ENCODE results near the gene LZTS2. TPM values are rescaled to one million over a fixed set of nuclear protein-coding genes. Genes with fewer than 3 reads are reported as not detected.

Gene LZTS2
- total RNA-seq, 1 experiment from 2014 or later: 69.1 TPM

DNA sequence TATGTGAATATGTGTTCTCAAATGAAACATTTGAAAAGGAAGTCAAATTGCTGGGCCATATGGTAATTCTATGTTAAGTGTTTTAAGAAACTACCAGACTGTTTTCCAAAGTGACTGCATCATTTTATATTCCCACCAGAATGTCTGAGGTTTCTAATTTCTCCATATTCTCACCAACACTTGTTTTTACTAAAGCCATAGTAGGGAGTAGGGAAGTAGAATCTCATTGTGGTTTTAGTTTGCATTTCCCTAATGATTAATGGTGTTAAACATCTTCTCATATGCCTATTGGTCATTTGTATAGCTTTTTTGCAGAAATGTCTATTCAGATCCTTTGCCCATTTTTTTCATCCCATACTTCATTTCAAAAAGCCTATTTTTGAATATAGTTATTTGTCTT is 39.4 kb upstream of the LZTS2 start:
- Histone ChIP-seq H2BK12ac (ENCODE audit: insufficient read length, low read depth, low read length) (no peak overlapping the region), H3K9ac (ENCODE audit: extremely low read depth, insufficient read length, low read length) (no peak overlapping the region), H4K5ac (ENCODE audit: insufficient read length, low read depth, low read length) (no peak overlapping the region), H2BK20ac (ENCODE audit: low read depth, low read length, poor library complexity, severe bottlenecking) (no peak overlapping the region), H3K18ac (ENCODE audit: insufficient read length, low read depth, low read length) (no peak overlapping the region), H3K4me2 (ENCODE audit: insufficient read depth, insufficient read length, low read length) (no peak overlapping the region), H3K79me1 (ENCODE audit: insufficient read depth, low read depth, low read length, poor library complexity, severe bottlenecking) (no peaks in the 10 kb centered on the region), H3K27ac (ENCODE audit: insufficient read length, low read depth, low read length) (no peak overlapping the region), H3K23me2 (ENCODE audit: insufficient read length, low read depth, low read length, poor library complexity, severe bottlenecking) (no peaks in the 10 kb centered on the region), H3T11ph (ENCODE audit: low read length) (no peak overlapping the region), H2BK5ac (ENCODE audit: insufficient read length, low read length) (no peak overlapping the region), H4K91ac (ENCODE audit: insufficient read length, low read depth, low read length) (no peak overlapping the region), H3K27me3 (ENCODE audit: insufficient read depth, low read length) (no peaks in the 10 kb centered on the region), H4K20me1 (ENCODE audit: control insufficient read depth, insufficient read depth, insufficient read length) (no peaks in the 10 kb centered on the region), H3K56ac (ENCODE audit: insufficient read length, low read depth, low read length) (no peak overlapping the region), H3K79me2 (ENCODE audit: insufficient read depth, low read length) (no peaks in the 10 kb centered on the region), H4K8ac (replicated peaks; ENCODE audit: insufficient read length, low read depth, low read length) (no peak overlapping the region), H3K14ac (ENCODE audit: insufficient read depth, low read length) (no peak overlapping the region), H3K4me1 (ENCODE audit: insufficient read depth, low read length) (no peaks in the 10 kb centered on the region), H3K4ac (ENCODE audit: low read depth, low read length) (no peak overlapping the region), H3K9me3 (ENCODE audit: control insufficient read depth, low read depth, low read length) (no peaks in the 10 kb centered on the region), H3K23ac (ENCODE audit: insufficient read length, low read depth, low read length) (no peak overlapping the region), H2BK15ac (ENCODE audit: low read depth, low read length) (no peak overlapping the region), H2AFZ (ENCODE audit: low read length) (no peak overlapping the region), H2BK120ac (ENCODE audit: low read depth, low read length, poor library complexity, severe bottlenecking) (no peak overlapping the region), H2AK5ac (ENCODE audit: insufficient read length, low read length) (no peak overlapping the region)
- H3K27me3 Mint-ChIP-seq (ENCODE audit: low read depth): no peaks in the 10 kb centered on the region
- peaks cover 0 to 40% (median 35%) of the 10 kb centered on the region in 3 experiments; a peak in 5 of 7 replicates for H3K36me3 Mint-ChIP-seq (ENCODE audit: insufficient read depth in 1 of 3, low read depth in 3 of 3)
- no peaks in the 10 kb centered on the region for H3K4me1 Mint-ChIP-seq
- no peak overlapping the region for H3K27ac Mint-ChIP-seq
- no peak overlapping the region for H3K4me3 Mint-ChIP-seq
- no peak for TF ChIP-seq CTCF (conservative IDR thresholded peaks at IDR 0.05)
- no peak for DNase-seq
- no peaks in the 10 kb centered on the region for H3K9me3 Mint-ChIP-seq
